DOHH2 (cell line): ENCODE measurements around the gene SLC35B2.
A peak's percentile ranks its signal among the peaks of the same experiment; 100 is the strongest.

Experiments
- H3F3A ChIP-seq: fragments of 200-600 bp; sonication (generic), shearing (Covaris generic); 2 replicates; pipeline ENCODE4 v1.6.0; 2016; ENCODE audit warnings: antibody characterized with exemption, mild to moderate bottlenecking; ENCODE audit not compliant: control insufficient read depth, insufficient read depth
- H3K27ac ChIP-seq: fragments of 200-600 bp; sonication (generic); 2 replicates; pipeline ENCODE4 v1.5.1; 2014; ENCODE audit warnings: low read depth, mild to moderate bottlenecking, low read length, moderate library complexity
- H3K27me3 ChIP-seq: fragments of 200-600 bp; sonication (generic); 2 replicates; pipeline ENCODE4 v1.6.1; 2014; ENCODE audit warnings: mild to moderate bottlenecking, low read length, mixed read lengths; ENCODE audit not compliant: control insufficient read depth
- H3K36me3 ChIP-seq: fragments of 200-600 bp; sonication (generic); 2 replicates; pipeline ENCODE4 v1.6.1; 2014; ENCODE audit warnings: mild to moderate bottlenecking, low read length, moderate library complexity, mixed read lengths; ENCODE audit not compliant: control insufficient read depth
- H3K4me1 ChIP-seq: fragments of 200-600 bp; sonication (generic); 2 replicates; pipeline ENCODE4 v1.6.1; 2014; ENCODE audit warnings: mild to moderate bottlenecking, low read length, mixed read lengths; ENCODE audit not compliant: control insufficient read depth
- H3K4me2 ChIP-seq: fragments of 200-600 bp; sonication (generic); 2 replicates; pipeline ENCODE4 v1.6.0; 2014; ENCODE audit warnings: mild to moderate bottlenecking, low read length, moderate library complexity
- H3K4me3 ChIP-seq: fragments of 200-600 bp; sonication (generic); 2 replicates; pipeline ENCODE4 v1.5.1; 2014; ENCODE audit warnings: mild to moderate bottlenecking, low read length, mixed read lengths
- H3K79me2 ChIP-seq: fragments of 200-600 bp; sonication (generic); 2 replicates; pipeline ENCODE4 v1.6.1; 2014; ENCODE audit warnings: mild to moderate bottlenecking, low read length, mixed read lengths; ENCODE audit not compliant: control insufficient read depth
- H3K9me2 ChIP-seq: fragments of 200-600 bp; sonication (generic); replicated peaks from 2 replicates; pipeline ENCODE4 v1.6.1; 2014; ENCODE audit warnings: mild to moderate bottlenecking, low read length, mixed read lengths; ENCODE audit not compliant: control insufficient read depth
- H3K9me3 ChIP-seq: fragments of 200-600 bp; sonication (generic); 2 replicates; pipeline ENCODE4 v1.6.1; 2014; ENCODE audit warnings: antibody characterized with exemption, low read length, mixed read lengths; ENCODE audit not compliant: control insufficient read depth, insufficient read depth
- H4K20me1 ChIP-seq: fragments of 200-600 bp; sonication (generic); 2 replicates; pipeline ENCODE4 v1.6.0; 2014; ENCODE audit warnings: low read depth, mild to moderate bottlenecking, antibody characterized with exemption, low read length, moderate library complexity; ENCODE audit not compliant: control insufficient read depth, insufficient read depth
- EZH2phosphoT487 ChIP-seq: fragments of 200-600 bp; sonication (generic); IDR thresholded peaks from 2 replicates; pipeline ENCODE4 v1.6.1; 2017; ENCODE audit warnings: borderline replicate concordance, mild to moderate bottlenecking, antibody characterized with exemption, low read length, moderate library complexity, mixed read lengths
- TF ChIP-seq, protein P1 (sequence below): fragments of 200-600 bp; sonication (generic); IDR thresholded peaks from one replicate; pipeline ENCODE4 v1.5.1; 2014; ENCODE audit warnings: antibody characterized with exemption, mild to moderate bottlenecking, low read depth, low read length; ENCODE audit not compliant: poor library complexity, severe bottlenecking

The SLC35B2 gene

DNA sequence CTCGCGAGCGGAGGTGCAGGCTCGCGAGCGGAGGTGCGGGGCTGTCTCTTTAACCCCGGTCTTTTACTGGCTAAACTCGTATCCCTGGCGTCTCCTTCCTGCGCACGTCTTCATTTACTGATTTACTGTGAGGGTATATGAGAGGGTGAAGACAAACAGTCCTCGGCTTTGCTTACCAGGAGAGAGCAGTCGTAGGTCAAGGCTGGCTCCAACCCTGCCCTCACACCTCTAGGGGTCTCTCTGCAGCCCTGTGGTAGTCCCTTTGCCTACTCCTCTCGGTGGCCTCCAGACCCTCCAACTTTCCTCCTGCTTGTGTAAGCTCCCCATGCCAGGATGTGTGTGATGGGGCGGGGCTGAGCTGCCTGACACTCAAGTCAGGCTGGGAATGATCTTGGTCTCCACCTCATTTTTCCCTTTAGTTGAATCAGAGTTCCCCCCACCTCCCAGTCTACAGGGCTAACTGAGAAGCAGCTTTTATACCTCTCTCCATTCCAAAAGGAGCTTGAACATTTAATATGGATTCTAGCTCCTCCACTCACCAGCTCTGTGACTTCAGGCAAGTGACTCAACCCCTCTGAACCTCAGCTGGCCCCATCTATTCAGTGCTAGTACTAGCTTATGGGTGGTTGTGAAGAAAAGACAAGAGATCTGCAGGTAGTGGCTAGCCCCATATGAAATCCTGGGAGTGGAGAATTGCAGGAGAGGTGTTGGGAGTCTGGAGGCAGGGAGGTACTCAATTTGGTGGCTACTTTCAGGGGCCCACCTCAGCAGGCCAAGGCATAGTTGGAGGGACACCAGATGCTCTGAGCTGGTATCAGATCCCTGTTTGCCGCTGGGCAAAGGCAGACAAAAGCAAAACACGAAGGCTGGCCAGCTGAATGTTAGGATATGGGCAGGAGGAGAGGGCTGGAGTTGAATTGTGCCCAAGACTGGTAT lies 33.0 kb downstream of the SLC35B2 start:
- Histone ChIP-seq H4K20me1 (peaks cover 12% of the 10 kb centered on the region; the same call in 1 of the 2 replicates), H3K79me2 (peaks cover 49% of the 10 kb centered on the region), H3K27me3 (no peaks in the 10 kb centered on the region), H3K4me2 (peak overlapping the region; percentile 96), H3K36me3 (peaks cover 43% of the 10 kb centered on the region), H3K9me2 (no peaks in the 10 kb centered on the region), H3K9me3 (no peaks in the 10 kb centered on the region), H3K4me1 (peaks cover 57% of the 10 kb centered on the region), H3K4me3 (peak overlapping the region; percentile 87), H3K27ac (peak overlapping the region; percentile 72), H3F3A (peaks cover 12% of the 10 kb centered on the region)
- TF ChIP-seq, protein P1, sequence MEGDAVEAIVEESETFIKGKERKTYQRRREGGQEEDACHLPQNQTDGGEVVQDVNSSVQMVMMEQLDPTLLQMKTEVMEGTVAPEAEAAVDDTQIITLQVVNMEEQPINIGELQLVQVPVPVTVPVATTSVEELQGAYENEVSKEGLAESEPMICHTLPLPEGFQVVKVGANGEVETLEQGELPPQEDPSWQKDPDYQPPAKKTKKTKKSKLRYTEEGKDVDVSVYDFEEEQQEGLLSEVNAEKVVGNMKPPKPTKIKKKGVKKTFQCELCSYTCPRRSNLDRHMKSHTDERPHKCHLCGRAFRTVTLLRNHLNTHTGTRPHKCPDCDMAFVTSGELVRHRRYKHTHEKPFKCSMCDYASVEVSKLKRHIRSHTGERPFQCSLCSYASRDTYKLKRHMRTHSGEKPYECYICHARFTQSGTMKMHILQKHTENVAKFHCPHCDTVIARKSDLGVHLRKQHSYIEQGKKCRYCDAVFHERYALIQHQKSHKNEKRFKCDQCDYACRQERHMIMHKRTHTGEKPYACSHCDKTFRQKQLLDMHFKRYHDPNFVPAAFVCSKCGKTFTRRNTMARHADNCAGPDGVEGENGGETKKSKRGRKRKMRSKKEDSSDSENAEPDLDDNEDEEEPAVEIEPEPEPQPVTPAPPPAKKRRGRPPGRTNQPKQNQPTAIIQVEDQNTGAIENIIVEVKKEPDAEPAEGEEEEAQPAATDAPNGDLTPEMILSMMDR = peak; percentile 65
- no peak for TF ChIP-seq EZH2phosphoT487

DNA sequence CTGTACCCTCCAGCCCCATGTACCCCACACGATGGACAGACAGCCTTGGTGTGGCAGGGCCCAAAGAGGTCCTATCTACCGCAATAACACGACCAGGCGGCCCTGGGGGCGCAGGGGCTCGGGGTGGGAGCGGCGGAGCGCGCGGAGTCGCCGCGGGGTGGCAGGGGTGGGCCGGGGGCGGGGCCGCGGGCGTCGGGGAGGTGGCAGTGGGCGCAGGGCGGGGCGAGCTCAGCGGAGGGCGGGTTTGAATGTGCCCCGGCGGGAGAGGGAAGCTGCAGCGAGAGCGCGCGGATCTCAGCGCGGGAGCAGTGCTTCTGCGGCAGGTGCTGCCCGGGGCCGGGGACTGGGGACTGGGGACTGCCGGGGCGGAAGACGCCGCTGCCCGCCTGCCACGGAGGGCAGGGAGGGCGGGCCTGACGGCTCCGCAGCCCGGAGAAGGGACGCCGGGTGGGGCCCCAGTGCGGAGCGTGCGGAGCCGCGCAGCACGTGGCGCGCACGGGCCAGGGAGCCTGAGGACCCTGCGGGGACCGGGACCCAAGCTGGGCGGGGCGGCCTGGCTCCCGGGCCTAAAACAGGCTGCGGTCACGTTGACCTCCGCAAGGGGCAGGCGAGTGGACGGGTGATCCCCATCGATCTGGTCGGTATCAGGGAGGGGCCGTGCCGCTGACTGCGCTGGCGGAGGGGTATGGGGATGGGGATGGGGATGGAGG lies 33.9 kb downstream of the SLC35B2 start, which contains the start of gene SLC29A1:
TSS of gene SLC29A1 (plus strand) at position 277 of the 710 bp plus-strand sequence. CDS start 3,719 bp downstream, outside the sequence.
- H3K27ac ChIP-seq = peak within 1 kb of the TSS; percentile 72
- H4K20me1 ChIP-seq = peaks cover 12% of the 10 kb centered on the region; the same call in 1 of the 2 replicates
- no peaks in the 10 kb centered on the region for H3K9me3 ChIP-seq
- H3F3A ChIP-seq = peaks cover 17% of the 10 kb centered on the region
- H3K4me2 ChIP-seq = peak within 1 kb of the TSS; percentile 96
- peaks cover 49% of the 10 kb centered on the region for H3K79me2 ChIP-seq
- H3K9me2 ChIP-seq = no peaks in the 10 kb centered on the region
- peaks cover 35% of the 10 kb centered on the region for H3K36me3 ChIP-seq
- TF ChIP-seq EZH2phosphoT487 = no peak
- TF ChIP-seq, protein P1 = no peak
- H3K4me1 ChIP-seq = peaks cover 65% of the 10 kb centered on the region
- H3K27me3 ChIP-seq = no peaks in the 10 kb centered on the region
- peak within 1 kb of the TSS; percentile 87 for H3K4me3 ChIP-seq

DNA sequence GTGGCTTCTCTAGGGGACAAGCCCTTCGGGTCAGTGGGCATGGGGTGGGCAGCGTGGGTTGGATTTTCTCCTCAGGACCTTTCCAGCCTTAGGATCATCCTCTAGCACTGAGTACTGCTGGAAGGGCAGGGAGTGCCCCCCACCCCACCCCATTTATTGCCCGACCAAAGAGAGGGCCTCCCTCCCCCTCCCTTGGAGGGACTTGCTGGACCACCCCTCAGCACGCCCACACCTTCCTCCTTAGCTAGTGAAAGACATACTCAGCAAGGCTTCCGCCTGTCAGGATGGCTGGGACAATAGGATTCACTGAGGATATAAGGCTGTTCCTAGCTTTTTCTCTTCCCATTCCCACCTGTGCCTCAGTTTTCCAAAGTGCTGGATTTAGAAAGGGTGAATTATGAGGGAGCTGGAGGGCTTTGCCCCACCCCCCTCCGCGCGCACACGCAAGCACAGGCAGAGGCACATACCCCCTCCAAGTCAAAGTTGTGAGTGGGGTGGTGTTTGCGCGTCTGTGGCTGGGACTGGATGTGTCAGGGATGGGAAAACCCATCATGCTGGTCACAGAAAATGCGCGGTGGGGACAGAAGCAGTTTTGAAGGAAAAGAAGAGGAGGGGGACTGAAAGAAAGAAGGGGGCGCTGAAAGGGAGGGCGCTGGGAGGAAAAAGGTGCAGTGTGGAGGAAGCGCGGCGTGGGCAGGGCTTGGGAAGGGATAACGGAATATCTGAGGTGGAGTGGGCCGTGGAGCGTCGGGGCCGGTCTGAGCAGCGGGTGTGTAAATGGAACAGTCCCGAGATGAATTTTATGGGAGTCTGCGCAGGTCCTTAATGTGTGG lies 34.6 kb downstream of the SLC35B2 start:
- Histone ChIP-seq H3K79me2 (peaks cover 41% of the 10 kb centered on the region), H4K20me1 (peaks cover 12% of the 10 kb centered on the region; the same call in 1 of the 2 replicates), H3K9me2 (no peaks in the 10 kb centered on the region), H3K4me2 (peak overlapping the region; percentile 96), H3K4me1 (peaks cover 73% of the 10 kb centered on the region), H3K9me3 (no peaks in the 10 kb centered on the region), H3K27me3 (no peaks in the 10 kb centered on the region), H3K4me3 (peak overlapping the region; percentile 87), H3K36me3 (peaks cover 27% of the 10 kb centered on the region), H3K27ac (peak overlapping the region; percentile 11; the same call in 1 of the 2 replicates), H3F3A (peaks cover 22% of the 10 kb centered on the region)
- TF ChIP-seq, protein P1 = no peak
- no peak for TF ChIP-seq EZH2phosphoT487
